Upper lobe of right lung (tissue), 1 donor: ENCODE measurements around the gene TMEM202. TPM values are rescaled to one million over a fixed set of nuclear protein-coding genes. Genes with fewer than 3 reads are reported as not detected.

ENCODE experiments used
- ATAC-seq: fragments of 200-7000 bp; cut with Tn5 transposase; one replicate; pipeline ENCODE4 v1.9.1; 2020; ENCODE audit warnings: mild to moderate bottlenecking, moderate library complexity
- DNase-seq: peaks from one replicate; pipeline ENCODE4 v3.0.0-alpha.2; 2020
- H3K27ac ChIP-seq: fragments of 200-600 bp; one replicate; pipeline ENCODE4 v1.8.0; 2022
- H3K27me3 ChIP-seq: fragments of 200-600 bp; one replicate; pipeline ENCODE4 v1.8.0; 2022; ENCODE audit warnings: mild to moderate bottlenecking
- H3K36me3 ChIP-seq: fragments of 200-600 bp; one replicate; pipeline ENCODE4 v1.8.0; 2022
- H3K4me1 ChIP-seq: fragments of 200-600 bp; one replicate; pipeline ENCODE4 v1.8.0; 2022
- H3K4me3 ChIP-seq: fragments of 200-600 bp; one replicate; pipeline ENCODE4 v1.8.0; 2022; ENCODE audit warnings: mild to moderate bottlenecking
- H3K9me3 ChIP-seq: fragments of 200-600 bp; one replicate; pipeline ENCODE4 v1.8.0; 2022
- intact Hi-C: fragments of 100-400 bp; cut with DNase I; formaldehyde crosslinking; loops from one replicate; pipeline ENCODE4 v1.11.0; 2022
- total RNA-seq: library from RNA; stranded (reverse); fragmentation: NEBNext Ultra II Directional; extraction: Animal tissue kit (Norgen Biotek cat#: 25700); gene quantifications from one replicate; pipeline ENCODE4 v1.2.1, GENCODE V29; 2021
- TF ChIP-seq, protein P1 (sequence below): fragments of 200-600 bp; IDR thresholded peaks from one replicate; pipeline ENCODE4 v1.8.0; 2022; ENCODE audit warnings: antibody characterized with exemption
- donor health status: DM: no; HTN: yes; CAD: no; lungs with severe emphysema.

TMEM202 gene
- total RNA-seq, 1 donor from 2014 or later = not detected

DNA sequence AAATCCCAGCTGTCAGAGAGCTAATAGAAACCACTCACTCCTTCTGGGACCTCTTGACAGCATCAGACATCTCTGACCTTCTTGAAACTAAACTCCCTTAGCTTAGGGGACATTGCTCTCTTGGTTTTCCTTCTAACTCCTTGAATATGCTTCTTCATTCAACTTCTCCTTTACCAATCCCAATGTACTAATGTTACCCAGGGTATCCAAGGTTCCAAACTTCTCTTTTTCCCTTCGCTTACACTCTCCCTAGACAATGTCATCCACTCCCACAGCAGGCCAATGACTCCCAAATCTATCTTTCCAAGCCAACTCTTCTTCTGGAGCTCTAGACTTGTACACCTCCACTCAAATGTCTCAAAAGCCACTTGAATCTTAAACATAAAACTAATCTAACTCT, 36.9 kb upstream of the TMEM202 start:
- H3K4me1 ChIP-seq = peaks cover 19% of the 10 kb centered on the region
- H3K27ac ChIP-seq = no peak overlapping the region
- ATAC-seq = no peak
- DNase-seq = no peak
- H3K27me3 ChIP-seq = no peaks in the 10 kb centered on the region
- peaks cover 15% of the 10 kb centered on the region for H3K36me3 ChIP-seq
- TF ChIP-seq, protein P1, sequence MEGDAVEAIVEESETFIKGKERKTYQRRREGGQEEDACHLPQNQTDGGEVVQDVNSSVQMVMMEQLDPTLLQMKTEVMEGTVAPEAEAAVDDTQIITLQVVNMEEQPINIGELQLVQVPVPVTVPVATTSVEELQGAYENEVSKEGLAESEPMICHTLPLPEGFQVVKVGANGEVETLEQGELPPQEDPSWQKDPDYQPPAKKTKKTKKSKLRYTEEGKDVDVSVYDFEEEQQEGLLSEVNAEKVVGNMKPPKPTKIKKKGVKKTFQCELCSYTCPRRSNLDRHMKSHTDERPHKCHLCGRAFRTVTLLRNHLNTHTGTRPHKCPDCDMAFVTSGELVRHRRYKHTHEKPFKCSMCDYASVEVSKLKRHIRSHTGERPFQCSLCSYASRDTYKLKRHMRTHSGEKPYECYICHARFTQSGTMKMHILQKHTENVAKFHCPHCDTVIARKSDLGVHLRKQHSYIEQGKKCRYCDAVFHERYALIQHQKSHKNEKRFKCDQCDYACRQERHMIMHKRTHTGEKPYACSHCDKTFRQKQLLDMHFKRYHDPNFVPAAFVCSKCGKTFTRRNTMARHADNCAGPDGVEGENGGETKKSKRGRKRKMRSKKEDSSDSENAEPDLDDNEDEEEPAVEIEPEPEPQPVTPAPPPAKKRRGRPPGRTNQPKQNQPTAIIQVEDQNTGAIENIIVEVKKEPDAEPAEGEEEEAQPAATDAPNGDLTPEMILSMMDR = no peak
- intact Hi-C loops = no loop called here
- H3K9me3 ChIP-seq = no peaks in the 10 kb centered on the region
- no peak overlapping the region for H3K4me3 ChIP-seq

DNA sequence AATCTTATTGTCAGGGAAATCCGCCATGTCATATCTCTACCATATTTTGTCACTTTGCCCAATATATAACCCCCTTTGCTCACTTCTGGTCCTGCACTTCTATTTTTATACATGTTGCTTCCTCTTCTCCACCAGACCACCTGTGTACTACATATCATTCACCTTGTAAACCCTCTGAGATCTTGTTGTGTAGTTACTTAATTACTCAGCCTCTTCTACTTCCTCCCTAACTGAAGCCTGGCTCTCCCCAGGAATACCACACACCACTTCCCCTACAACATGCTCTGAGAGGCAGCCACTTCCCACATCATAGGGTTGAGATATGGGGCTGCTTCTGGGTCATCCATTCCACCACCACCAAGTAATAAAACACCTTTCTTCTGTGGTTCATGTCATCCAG, 32.3 kb upstream of the TMEM202 start:
- intact Hi-C loops = no loop called here
- TF ChIP-seq, protein P1 = no peak
- H3K9me3 ChIP-seq = no peaks in the 10 kb centered on the region
- no peak overlapping the region for H3K27ac ChIP-seq
- peaks cover 14% of the 10 kb centered on the region for H3K36me3 ChIP-seq
- DNase-seq = no peak
- no peaks in the 10 kb centered on the region for H3K27me3 ChIP-seq
- peaks cover 15% of the 10 kb centered on the region for H3K4me1 ChIP-seq
- no peak overlapping the region for H3K4me3 ChIP-seq
- peak; percentile 81 for ATAC-seq

DNA sequence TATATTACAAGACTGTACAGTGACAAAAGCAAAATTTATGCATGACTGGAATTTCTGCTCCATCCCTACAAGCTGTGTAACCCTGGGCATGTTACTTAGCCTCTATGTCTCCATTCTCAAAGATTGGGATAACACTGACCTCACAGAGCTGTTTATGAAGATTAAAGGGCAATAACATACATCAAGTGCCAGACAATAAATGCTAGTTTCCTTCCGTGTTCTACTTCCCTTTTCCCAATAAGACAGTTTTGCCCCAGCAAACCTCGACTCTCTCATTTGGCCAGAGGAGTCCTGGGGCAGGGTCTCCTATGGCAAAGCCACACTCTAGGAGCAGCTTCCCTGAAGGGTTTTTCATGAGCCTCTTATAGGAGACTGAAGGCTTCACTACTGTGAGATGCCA, 29.8 kb upstream of the TMEM202 start:
- H3K36me3 ChIP-seq = peaks cover 7% of the 10 kb centered on the region
- TF ChIP-seq, protein P1 = no peak
- no peaks in the 10 kb centered on the region for H3K27me3 ChIP-seq
- DNase-seq (no peak), ATAC-seq (peak; percentile 53)
- intact Hi-C loops = no loop called here
- peaks cover 20% of the 10 kb centered on the region for H3K4me1 ChIP-seq
- H3K4me3 ChIP-seq = no peak overlapping the region
- H3K27ac ChIP-seq = peak overlapping the region; percentile 33
- H3K9me3 ChIP-seq = no peaks in the 10 kb centered on the region

DNA sequence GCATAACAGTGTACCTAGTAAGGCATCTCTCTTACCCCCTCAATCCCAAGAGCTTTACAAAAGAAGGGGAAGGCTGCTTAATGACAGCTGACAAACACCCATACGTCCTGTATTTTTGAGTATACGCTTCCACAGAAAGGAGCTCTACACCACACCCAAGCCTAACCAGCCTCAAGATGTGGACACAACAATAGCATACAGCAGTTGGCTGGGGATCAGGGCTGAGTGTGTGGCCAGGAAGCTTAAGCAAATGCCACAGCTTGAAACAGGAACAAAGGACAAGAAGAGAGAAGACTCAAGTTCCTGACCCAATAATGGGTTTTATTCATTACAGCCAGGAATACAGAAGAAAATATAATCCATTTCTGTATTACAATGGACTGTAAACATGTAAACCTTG, 29.2 kb upstream of the TMEM202 start:
- TF ChIP-seq, protein P1 = no peak
- ATAC-seq = peak; percentile 89
- Histone ChIP-seq H3K9me3 (no peaks in the 10 kb centered on the region), H3K4me3 (no peak overlapping the region), H3K27ac (peak overlapping the region; percentile 33), H3K36me3 (peaks cover 5% of the 10 kb centered on the region), H3K4me1 (peaks cover 20% of the 10 kb centered on the region), H3K27me3 (no peaks in the 10 kb centered on the region)
- intact Hi-C loops = no loop called here
- no peak for DNase-seq

DNA sequence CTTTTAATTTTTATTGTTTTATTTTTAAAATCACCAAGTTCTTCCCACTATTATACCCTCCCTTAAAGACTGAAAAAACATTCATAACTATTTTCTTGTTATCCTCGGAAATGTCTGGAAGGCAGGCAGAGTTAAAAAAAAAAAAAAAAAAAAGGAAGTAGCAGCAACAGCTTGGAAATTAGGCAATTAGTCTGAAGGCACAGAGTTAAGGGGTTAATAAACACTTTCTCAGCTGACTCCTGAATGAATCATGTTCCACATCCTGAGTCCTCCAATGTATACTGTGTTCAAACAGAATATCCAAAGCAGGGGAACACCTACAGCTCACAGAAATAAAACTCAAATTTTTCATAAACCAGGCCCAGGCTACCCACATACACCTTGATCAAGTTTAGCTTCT, 28.1 kb upstream of the TMEM202 start:
- TF ChIP-seq, protein P1 = no peak
- Histone ChIP-seq H3K36me3 (peaks cover 5% of the 10 kb centered on the region), H3K4me3 (no peak overlapping the region), H3K27me3 (no peaks in the 10 kb centered on the region), H3K27ac (peak overlapping the region; percentile 5), H3K4me1 (peaks cover 23% of the 10 kb centered on the region), H3K9me3 (no peaks in the 10 kb centered on the region)
- no peak for DNase-seq
- intact Hi-C loops = no loop called here
- ATAC-seq = peak; percentile 61

DNA sequence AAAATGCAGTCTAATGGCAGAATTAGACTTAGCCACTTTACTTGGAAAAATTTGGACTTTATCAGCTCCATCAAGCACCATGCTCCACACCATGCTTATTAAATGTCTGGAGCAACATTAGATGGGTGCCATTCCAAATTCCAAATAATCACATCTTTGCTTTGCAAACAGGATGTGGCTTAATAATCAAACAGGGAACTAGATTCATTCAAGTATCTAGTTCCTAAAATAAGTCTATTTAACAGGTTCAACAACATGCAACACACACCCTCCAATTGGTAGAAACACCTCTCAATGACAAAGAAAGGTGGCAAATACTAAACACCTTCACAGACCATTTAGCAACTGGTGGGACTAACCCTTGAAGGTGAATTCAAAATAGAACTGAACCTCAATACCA, 25.7 kb upstream of the TMEM202 start:
- H3K27me3 ChIP-seq = no peaks in the 10 kb centered on the region
- DNase-seq (no peak), ATAC-seq (no peak)
- H3K27ac ChIP-seq = no peak overlapping the region
- H3K4me1 ChIP-seq = peaks cover 32% of the 10 kb centered on the region
- H3K9me3 ChIP-seq = no peaks in the 10 kb centered on the region
- peaks cover 5% of the 10 kb centered on the region for H3K36me3 ChIP-seq
- TF ChIP-seq, protein P1 = no peak
- H3K4me3 ChIP-seq = no peak overlapping the region
- intact Hi-C loops = no loop called here
